Nephron progenitor cell (in vitro differentiated cells): ENCODE measurements around the gene CLEC20A.
A peak's percentile ranks its signal among the peaks of the same experiment; 100 is the strongest.

Experiments used
- DNase-seq: peaks from one replicate; pipeline ENCODE4 v3.0.0; 2021
- H3K27ac Mint-ChIP-seq: 2 replicates; pipeline ENCODE4 v1.8.0; 2021; ENCODE audit warnings: mild to moderate bottlenecking, moderate library complexity, mixed read lengths
- H3K27me3 Mint-ChIP-seq: 2 replicates; pipeline ENCODE4 v1.8.0; 2021; ENCODE audit warnings: mild to moderate bottlenecking, low read depth, mixed read lengths; ENCODE audit not compliant: poor library complexity
- H3K36me3 Mint-ChIP-seq: 2 replicates; pipeline ENCODE4 v1.8.0; 2021; ENCODE audit warnings: low read depth, mixed read lengths
- H3K4me1 Mint-ChIP-seq: 2 replicates; pipeline ENCODE4 v1.8.0; 2021; ENCODE audit warnings: mixed read lengths
- H3K4me3 Mint-ChIP-seq: 2 replicates; pipeline ENCODE4 v1.8.0; 2021; ENCODE audit warnings: mild to moderate bottlenecking, moderate library complexity, mixed read lengths
- H3K9me3 Mint-ChIP-seq: 2 replicates; pipeline ENCODE4 v1.8.0; 2021; ENCODE audit warnings: mild to moderate bottlenecking, moderate library complexity, mixed read lengths
- TF ChIP-seq, protein P1 (sequence below): fragments of 200-600 bp; sonication (generic); IDR thresholded peaks from 2 replicates; pipeline ENCODE4 v1.5.0; 2021; ENCODE audit warnings: antibody characterized with exemption

CLEC20A gene

DNA sequence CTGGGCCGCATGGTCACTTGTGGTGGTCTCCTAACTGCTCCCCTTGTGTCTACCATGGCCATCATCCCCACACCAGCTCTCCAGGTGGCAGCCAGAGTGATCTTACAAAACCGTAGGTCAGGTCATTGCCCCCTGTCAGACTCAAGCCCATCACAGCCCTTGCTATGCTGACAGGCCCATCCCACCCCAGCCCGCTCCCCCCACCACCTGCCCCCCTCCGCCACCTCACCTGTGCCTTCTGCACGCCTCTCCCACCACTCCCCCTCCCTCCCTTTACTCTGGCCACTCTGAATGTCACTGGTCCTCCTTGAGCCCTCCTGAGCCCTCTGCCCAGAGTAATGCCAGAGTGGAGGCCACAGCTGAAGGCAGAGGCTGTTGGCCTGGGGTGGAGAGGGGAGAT, 44.6 kb upstream of the CLEC20A start:
- TF ChIP-seq, protein P1, sequence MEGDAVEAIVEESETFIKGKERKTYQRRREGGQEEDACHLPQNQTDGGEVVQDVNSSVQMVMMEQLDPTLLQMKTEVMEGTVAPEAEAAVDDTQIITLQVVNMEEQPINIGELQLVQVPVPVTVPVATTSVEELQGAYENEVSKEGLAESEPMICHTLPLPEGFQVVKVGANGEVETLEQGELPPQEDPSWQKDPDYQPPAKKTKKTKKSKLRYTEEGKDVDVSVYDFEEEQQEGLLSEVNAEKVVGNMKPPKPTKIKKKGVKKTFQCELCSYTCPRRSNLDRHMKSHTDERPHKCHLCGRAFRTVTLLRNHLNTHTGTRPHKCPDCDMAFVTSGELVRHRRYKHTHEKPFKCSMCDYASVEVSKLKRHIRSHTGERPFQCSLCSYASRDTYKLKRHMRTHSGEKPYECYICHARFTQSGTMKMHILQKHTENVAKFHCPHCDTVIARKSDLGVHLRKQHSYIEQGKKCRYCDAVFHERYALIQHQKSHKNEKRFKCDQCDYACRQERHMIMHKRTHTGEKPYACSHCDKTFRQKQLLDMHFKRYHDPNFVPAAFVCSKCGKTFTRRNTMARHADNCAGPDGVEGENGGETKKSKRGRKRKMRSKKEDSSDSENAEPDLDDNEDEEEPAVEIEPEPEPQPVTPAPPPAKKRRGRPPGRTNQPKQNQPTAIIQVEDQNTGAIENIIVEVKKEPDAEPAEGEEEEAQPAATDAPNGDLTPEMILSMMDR, result no peak
- H3K4me1 Mint-ChIP-seq, result peaks cover 44% of the 10 kb centered on the region
- DNase-seq, result no peak
- peak overlapping the region; percentile 93 for H3K4me3 Mint-ChIP-seq
- H3K9me3 Mint-ChIP-seq, result no peaks in the 10 kb centered on the region
- H3K27ac Mint-ChIP-seq, result no peak overlapping the region
- peaks cover 19% of the 10 kb centered on the region for H3K27me3 Mint-ChIP-seq
- peaks cover 18% of the 10 kb centered on the region for H3K36me3 Mint-ChIP-seq

DNA sequence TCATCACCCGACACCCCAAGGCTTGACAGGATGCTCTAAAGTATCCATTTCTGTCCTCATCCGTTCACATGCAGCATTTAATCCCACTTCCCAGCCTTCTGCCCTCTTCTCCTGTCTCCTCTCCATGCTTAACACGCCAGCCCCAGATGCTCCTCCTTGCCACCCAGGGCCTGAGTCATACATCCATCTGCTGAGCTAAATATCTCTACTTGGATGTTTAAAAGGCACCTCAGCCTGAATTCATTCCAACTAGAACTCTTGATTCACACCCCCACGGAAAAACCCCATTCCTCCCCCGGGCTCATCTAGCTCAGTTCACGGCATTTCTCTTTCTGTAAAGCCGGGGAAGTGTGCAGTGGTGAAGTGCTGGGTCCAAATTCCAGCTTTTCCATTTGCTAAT, 43.9 kb upstream of the CLEC20A start:
- DNase-seq, result no peak
- Mint-ChIP-seq H3K4me1 (peaks cover 44% of the 10 kb centered on the region), H3K4me3 (peak overlapping the region; percentile 4)

DNA sequence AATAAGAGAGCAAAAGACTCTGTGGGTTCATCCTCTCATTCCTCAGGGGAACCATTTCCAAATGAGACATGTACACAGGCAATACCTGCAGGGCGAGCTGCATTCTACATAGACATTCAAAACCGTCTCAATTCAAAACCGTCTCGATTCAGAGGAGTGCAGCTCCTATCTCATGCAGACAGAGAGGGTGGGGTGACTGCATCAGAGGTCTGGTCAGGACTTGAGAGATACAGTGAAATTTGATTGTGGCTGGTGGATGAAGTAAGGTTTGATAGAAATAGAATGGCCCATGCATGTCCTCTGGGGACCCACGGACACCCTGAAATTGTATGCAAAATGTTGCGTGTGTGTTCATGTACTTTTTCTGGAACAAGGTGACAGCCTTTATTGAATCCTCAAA, 43.4 kb upstream of the CLEC20A start:
- no peaks in the 10 kb centered on the region for H3K9me3 Mint-ChIP-seq
- peaks cover 19% of the 10 kb centered on the region for H3K27me3 Mint-ChIP-seq
- TF ChIP-seq, protein P1, result no peak
- peak overlapping the region; percentile 4 for H3K4me3 Mint-ChIP-seq
- no peak for DNase-seq
- H3K4me1 Mint-ChIP-seq, result peaks cover 44% of the 10 kb centered on the region
- H3K36me3 Mint-ChIP-seq, result peaks cover 7% of the 10 kb centered on the region
- H3K27ac Mint-ChIP-seq, result no peak overlapping the region

More for the DNA sequence above, 43.9 kb upstream of the CLEC20A start:
- TF ChIP-seq, protein P1, result no peak
- Mint-ChIP-seq H3K27me3 (peaks cover 19% of the 10 kb centered on the region), H3K27ac (no peak overlapping the region), H3K9me3 (no peaks in the 10 kb centered on the region), H3K36me3 (peaks cover 11% of the 10 kb centered on the region)

DNA sequence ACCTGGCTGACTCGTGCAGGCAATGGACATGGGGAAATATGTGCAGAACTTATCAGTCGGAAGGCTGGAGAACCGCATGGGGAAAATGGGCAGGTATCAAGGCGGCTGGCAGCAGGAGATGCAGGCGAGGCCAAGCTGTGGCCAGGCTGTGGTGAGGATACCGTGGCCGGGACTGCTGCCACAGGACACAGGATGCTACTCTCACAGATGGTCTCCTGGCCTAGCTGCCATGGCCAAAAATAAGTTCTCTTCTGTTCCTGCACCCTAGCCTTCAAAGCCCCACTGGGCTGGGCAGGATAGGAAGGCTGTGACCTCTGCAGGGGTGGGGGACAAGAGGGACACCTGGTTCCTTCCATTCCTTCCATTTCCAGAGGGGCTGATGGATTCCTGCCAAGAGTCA, 42.5 kb upstream of the CLEC20A start:
- no peaks in the 10 kb centered on the region for H3K9me3 Mint-ChIP-seq
- no peaks in the 10 kb centered on the region for H3K36me3 Mint-ChIP-seq
- H3K4me1 Mint-ChIP-seq, result peaks cover 40% of the 10 kb centered on the region
- H3K27ac Mint-ChIP-seq, result no peak overlapping the region
- peaks cover 19% of the 10 kb centered on the region for H3K27me3 Mint-ChIP-seq
- peak overlapping the region; percentile 27 for H3K4me3 Mint-ChIP-seq
- DNase-seq, result no peak
- TF ChIP-seq, protein P1, result no peak

DNA sequence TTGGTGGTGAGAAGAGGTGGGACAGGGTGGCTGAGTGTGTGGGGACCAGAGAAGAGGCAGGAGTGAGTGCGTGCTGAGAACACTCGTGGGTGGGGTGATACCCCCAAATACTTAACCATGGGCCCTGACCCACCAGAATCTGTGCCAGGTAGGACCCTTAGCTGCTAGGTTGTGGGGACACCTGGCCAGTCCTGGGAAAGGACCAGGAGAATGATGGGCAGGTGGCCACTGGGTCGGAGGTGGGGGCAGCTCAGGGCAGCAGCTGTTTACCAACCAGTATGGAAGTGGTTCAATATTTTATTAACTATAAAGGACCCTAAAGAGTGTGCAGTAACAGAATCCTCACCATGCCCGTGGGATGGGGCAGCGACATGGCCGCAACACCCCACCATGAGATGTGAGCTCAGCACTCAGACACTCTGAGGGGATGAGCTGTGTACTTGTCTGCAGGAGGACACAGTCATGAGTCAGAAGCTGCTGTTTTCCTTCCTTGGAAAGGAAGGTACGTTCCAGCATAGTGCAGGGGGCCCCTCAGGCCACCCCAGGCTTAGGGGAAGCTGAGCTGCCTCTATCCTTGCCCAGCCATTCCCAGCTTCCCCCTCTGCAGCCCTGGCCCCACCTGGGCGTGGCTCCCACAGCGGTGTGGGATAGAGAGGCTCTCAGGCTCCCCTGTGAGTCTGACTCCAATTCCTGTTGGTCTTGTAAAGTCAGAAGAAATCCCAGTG, 41.6 kb upstream of the CLEC20A start:
- Mint-ChIP-seq H3K4me1 (peaks cover 35% of the 10 kb centered on the region), H3K27me3 (peaks cover 19% of the 10 kb centered on the region), H3K9me3 (no peaks in the 10 kb centered on the region), H3K36me3 (no peaks in the 10 kb centered on the region), H3K4me3 (no peak overlapping the region), H3K27ac (no peak overlapping the region)
- TF ChIP-seq, protein P1, result no peak
- DNase-seq, result no peak
